ENCODE data around the gene KDM3A.

DNA sequence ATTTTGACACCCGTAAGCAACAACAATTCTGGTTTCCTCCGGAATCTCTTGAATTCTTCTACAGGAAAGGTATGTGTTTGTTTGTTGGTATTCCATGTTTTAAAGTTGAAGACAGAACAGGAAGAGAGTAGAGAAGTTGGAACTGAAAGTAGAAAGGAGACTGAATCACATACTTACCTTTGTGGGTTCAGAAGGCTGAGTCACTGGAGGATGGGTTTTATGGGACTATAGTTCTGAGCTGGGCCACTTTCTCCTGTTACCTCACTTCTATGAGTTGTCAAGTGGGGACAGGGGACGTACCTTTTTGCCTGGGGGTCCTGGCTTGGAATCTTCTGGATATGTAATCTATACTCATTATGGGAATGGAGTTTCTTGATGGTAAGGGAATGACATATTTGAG is 40.9 kb downstream of the KDM3A start:
- TF ChIP-seq, protein P1, sequence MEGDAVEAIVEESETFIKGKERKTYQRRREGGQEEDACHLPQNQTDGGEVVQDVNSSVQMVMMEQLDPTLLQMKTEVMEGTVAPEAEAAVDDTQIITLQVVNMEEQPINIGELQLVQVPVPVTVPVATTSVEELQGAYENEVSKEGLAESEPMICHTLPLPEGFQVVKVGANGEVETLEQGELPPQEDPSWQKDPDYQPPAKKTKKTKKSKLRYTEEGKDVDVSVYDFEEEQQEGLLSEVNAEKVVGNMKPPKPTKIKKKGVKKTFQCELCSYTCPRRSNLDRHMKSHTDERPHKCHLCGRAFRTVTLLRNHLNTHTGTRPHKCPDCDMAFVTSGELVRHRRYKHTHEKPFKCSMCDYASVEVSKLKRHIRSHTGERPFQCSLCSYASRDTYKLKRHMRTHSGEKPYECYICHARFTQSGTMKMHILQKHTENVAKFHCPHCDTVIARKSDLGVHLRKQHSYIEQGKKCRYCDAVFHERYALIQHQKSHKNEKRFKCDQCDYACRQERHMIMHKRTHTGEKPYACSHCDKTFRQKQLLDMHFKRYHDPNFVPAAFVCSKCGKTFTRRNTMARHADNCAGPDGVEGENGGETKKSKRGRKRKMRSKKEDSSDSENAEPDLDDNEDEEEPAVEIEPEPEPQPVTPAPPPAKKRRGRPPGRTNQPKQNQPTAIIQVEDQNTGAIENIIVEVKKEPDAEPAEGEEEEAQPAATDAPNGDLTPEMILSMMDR (IDR thresholded peaks at IDR 0.05): no peak
- TF ChIP-seq POLR2A (IDR thresholded peaks at IDR 0.05): no peak
- no peak for TF ChIP-seq POLR2AphosphoS5 (IDR thresholded peaks at IDR 0.05)

Measured in suprapubic skin (tissue), 4 donors.